Panc1 (cell line): Measurements from ENCODE around the gene LAMTOR1.

Experiments used
- POLR2AphosphoS5 ChIP-seq: IDR thresholded peaks from 2 replicates; pipeline ENCODE4 v1.6.1; 2012; ENCODE audit warnings: mild to moderate bottlenecking, low read depth, low read length, moderate library complexity
- TCF7L2 ChIP-seq: IDR thresholded peaks from 2 replicates; pipeline ENCODE4 v1.6.1; 2011; ENCODE audit warnings: mild to moderate bottlenecking, low read depth, low read length, inconsistent platforms
- TF ChIP-seq, protein P1 (sequence below): fragments of 450-650 bp; IDR thresholded peaks from 2 replicates; pipeline ENCODE4 v1.5.1; 2017; ENCODE audit warnings: mild to moderate bottlenecking
- TF ChIP-seq, protein P2 (sequence below), 2 experiments: IDR thresholded peaks; 2 replicates each; pipeline ENCODE4 v1.6.1; 2011 to 2012; ENCODE audit warnings: low read depth in 2 of 2, control low read depth in 1 of 2, low read length in 1 of 2, mild to moderate bottlenecking in 1 of 2, moderate library complexity in 1 of 2; ENCODE audit not compliant: insufficient read depth in 1 of 2

DNA sequence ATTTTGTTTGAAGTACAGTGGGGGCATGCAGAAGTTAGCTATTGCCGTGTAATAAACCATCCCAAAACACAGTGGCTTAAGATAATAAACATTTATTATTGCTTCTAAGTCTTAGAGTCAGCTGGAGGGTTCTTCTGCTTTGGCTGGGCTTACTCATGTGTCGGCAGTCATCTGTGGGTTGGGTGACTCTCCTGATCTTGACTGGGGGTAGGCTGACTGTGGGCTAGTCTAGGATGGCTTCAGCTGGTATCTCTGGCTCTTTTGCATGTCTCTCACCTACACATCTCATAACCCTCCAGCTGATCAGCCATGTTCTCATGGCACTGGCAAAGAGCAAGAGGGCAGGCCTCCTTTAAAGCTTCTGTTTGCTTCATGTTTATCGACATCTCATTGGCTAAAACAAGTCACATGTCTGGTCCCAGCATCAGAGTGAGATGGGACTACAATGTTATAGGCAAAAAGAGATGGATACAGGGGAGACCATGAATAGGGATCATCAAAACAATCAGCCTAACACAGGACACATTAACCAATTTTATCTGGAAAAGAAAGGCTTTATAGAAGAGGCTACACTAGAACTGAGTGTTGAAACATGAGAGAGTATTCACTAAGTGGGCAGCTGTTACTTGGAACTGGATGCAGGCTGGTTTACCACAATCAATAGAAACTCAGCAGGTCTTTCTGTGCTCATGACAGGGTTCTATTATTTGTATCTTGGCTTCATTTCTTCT lies 17.3 kb downstream of the LAMTOR1 start:
- TF ChIP-seq, protein P1, sequence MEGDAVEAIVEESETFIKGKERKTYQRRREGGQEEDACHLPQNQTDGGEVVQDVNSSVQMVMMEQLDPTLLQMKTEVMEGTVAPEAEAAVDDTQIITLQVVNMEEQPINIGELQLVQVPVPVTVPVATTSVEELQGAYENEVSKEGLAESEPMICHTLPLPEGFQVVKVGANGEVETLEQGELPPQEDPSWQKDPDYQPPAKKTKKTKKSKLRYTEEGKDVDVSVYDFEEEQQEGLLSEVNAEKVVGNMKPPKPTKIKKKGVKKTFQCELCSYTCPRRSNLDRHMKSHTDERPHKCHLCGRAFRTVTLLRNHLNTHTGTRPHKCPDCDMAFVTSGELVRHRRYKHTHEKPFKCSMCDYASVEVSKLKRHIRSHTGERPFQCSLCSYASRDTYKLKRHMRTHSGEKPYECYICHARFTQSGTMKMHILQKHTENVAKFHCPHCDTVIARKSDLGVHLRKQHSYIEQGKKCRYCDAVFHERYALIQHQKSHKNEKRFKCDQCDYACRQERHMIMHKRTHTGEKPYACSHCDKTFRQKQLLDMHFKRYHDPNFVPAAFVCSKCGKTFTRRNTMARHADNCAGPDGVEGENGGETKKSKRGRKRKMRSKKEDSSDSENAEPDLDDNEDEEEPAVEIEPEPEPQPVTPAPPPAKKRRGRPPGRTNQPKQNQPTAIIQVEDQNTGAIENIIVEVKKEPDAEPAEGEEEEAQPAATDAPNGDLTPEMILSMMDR = no peak
- TF ChIP-seq, protein P2, sequence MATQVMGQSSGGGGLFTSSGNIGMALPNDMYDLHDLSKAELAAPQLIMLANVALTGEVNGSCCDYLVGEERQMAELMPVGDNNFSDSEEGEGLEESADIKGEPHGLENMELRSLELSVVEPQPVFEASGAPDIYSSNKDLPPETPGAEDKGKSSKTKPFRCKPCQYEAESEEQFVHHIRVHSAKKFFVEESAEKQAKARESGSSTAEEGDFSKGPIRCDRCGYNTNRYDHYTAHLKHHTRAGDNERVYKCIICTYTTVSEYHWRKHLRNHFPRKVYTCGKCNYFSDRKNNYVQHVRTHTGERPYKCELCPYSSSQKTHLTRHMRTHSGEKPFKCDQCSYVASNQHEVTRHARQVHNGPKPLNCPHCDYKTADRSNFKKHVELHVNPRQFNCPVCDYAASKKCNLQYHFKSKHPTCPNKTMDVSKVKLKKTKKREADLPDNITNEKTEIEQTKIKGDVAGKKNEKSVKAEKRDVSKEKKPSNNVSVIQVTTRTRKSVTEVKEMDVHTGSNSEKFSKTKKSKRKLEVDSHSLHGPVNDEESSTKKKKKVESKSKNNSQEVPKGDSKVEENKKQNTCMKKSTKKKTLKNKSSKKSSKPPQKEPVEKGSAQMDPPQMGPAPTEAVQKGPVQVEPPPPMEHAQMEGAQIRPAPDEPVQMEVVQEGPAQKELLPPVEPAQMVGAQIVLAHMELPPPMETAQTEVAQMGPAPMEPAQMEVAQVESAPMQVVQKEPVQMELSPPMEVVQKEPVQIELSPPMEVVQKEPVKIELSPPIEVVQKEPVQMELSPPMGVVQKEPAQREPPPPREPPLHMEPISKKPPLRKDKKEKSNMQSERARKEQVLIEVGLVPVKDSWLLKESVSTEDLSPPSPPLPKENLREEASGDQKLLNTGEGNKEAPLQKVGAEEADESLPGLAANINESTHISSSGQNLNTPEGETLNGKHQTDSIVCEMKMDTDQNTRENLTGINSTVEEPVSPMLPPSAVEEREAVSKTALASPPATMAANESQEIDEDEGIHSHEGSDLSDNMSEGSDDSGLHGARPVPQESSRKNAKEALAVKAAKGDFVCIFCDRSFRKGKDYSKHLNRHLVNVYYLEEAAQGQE (IDR thresholded peaks at IDR 0.05; ENCODE audit: insufficient read depth in 1 of 2, low read depth in 2 of 2, low read length in 1 of 2) = no peak
- TF ChIP-seq TCF7L2 = no peak
- TF ChIP-seq POLR2AphosphoS5 = no peak
